Fibroblast of lung (primary cell): ENCODE results near the gene MEGF10. TPM values are rescaled to one million over a fixed set of nuclear protein-coding genes. Genes with fewer than 3 reads are reported as not detected.

Source experiments
- DNase-seq, 2 donors: peaks; one replicate each; pipeline versions ENCODE4 v3.0.0 to v3.0.0-alpha.2; 2010; ENCODE audit warnings: low read depth in 2 of 2
- H2AFZ ChIP-seq: 2 replicates; pipeline ENCODE4 v1.5.1; 2012; ENCODE audit warnings: low read length, control low read depth, inconsistent platforms
- H3K27ac ChIP-seq: 2 replicates; pipeline ENCODE4 v1.5.1; 2011; ENCODE audit warnings: low read length, control low read depth; ENCODE audit not compliant: insufficient read depth
- H3K27me3 ChIP-seq: 2 replicates; pipeline ENCODE4 v1.5.1; 2011; ENCODE audit warnings: mild to moderate bottlenecking, low read length; ENCODE audit not compliant: control insufficient read depth, insufficient read depth
- H3K36me3 ChIP-seq: 2 replicates; pipeline ENCODE4 v1.5.1; 2011; ENCODE audit warnings: low read length; ENCODE audit not compliant: control insufficient read depth, insufficient read depth
- H3K4me1 ChIP-seq: 2 replicates; pipeline ENCODE4 v1.5.1; 2011; ENCODE audit warnings: low read length; ENCODE audit not compliant: control insufficient read depth, insufficient read depth; ENCODE audit errors: extremely low read depth
- H3K4me2 ChIP-seq: 2 replicates; pipeline ENCODE4 v1.5.1; 2011; ENCODE audit warnings: low read length, control low read depth; ENCODE audit not compliant: insufficient read depth; ENCODE audit errors: extremely low read depth
- H3K4me3 ChIP-seq, 4 experiments: fragments of 200-600 bp in 1 of 4; sonication (generic) in 1 of 4; replicated peaks in 1 of 4; 2 replicates each; pipeline ENCODE4 v1.5.1; 2011 to 2016; ENCODE audit warnings: low read length in 4 of 4, low read depth in 3 of 4, mild to moderate bottlenecking in 3 of 4, control low read depth in 2 of 4, inconsistent platforms in 1 of 4, mixed read lengths in 1 of 4; ENCODE audit not compliant: insufficient read depth in 1 of 4; ENCODE audit errors: control extremely low read depth in 1 of 4
- H3K79me2 ChIP-seq: 2 replicates; pipeline ENCODE4 v1.5.1; 2012; ENCODE audit warnings: mild to moderate bottlenecking, low read length, inconsistent platforms; ENCODE audit not compliant: control insufficient read depth, insufficient read depth
- H3K9ac ChIP-seq: 2 replicates; pipeline ENCODE4 v1.5.1; 2011; ENCODE audit warnings: mild to moderate bottlenecking, low read length, control low read depth; ENCODE audit not compliant: insufficient read depth
- H3K9me3 ChIP-seq: 2 replicates; pipeline ENCODE4 v1.5.1; 2012; ENCODE audit warnings: low read depth, low read length; ENCODE audit not compliant: control insufficient read depth, insufficient read depth
- H4K20me1 ChIP-seq: 2 replicates; pipeline ENCODE4 v1.5.1; 2011; ENCODE audit warnings: low read length; ENCODE audit not compliant: control insufficient read depth, insufficient read depth; ENCODE audit errors: extremely low read depth
- CTCF ChIP-seq, 2 donors: IDR thresholded peaks in 1 of 2; conservative IDR thresholded peaks in 1 of 2; 1 replicate in 1 of 2; 2 replicates in 1 of 2; pipeline ENCODE4 v1.5.1; 2011 to 2012; ENCODE audit warnings: low read length in 2 of 2, control low read depth in 1 of 2, inconsistent platforms in 1 of 2, low read depth in 1 of 2, mild to moderate bottlenecking in 1 of 2
- EZH2 ChIP-seq: IDR thresholded peaks from 2 replicates; pipeline ENCODE4 v1.5.1; 2012; ENCODE audit warnings: low read length, control low read depth, mild to moderate bottlenecking; ENCODE audit errors: missing control alignments
- polyA plus RNA-seq, 2 donors: library from polyadenylated mRNA; depleted of rRNA in 1 of 2; stranded (reverse) in 1 of 2; unstranded in 1 of 2; fragments of >200 nt; gene quantifications; 2 replicates each; pipeline ENCODE4 v1.2.1, GENCODE V29; 2011 to 2012; ENCODE audit warnings: missing spikeins in 1 of 2
- total RNA-seq: library from RNA; depleted of rRNA; stranded (reverse); fragments of >200 nt; gene quantifications from 2 replicates; pipeline ENCODE4 v1.2.1, GENCODE V29; 2014

MEGF10 gene
- total and polyA plus RNA-seq, 2 donors (not counting 1 experiment from before 2014, with no cell fraction given): under 0.01 to 0.02 TPM

GRCh38 chr5:127303404-127303803 lies 12.8 kb downstream of the MEGF10 start:
- H3K27ac ChIP-seq: no peak overlapping the region
- H3K9ac ChIP-seq: no peak overlapping the region
- H3K79me2 ChIP-seq: no peaks in the 10 kb centered on the region
- no peaks in the 10 kb centered on the region for H3K9me3 ChIP-seq
- H3K36me3 ChIP-seq: no peaks in the 10 kb centered on the region
- TF ChIP-seq EZH2: no peak
- no peak for TF ChIP-seq CTCF (conservative IDR thresholded peaks at IDR 0.05 in 1 of 2, IDR thresholded peaks at IDR 0.05 in 1 of 2; ENCODE audit: low read depth in 1 of 2, low read length in 2 of 2)
- no peak overlapping the region for H2AFZ ChIP-seq
- no peak overlapping the region for H3K4me2 ChIP-seq
- no peak overlapping the region for H3K4me3 ChIP-seq
- H3K4me1 ChIP-seq: no peaks in the 10 kb centered on the region
- no peaks in the 10 kb centered on the region for H3K27me3 ChIP-seq
- H4K20me1 ChIP-seq: no peaks in the 10 kb centered on the region
- DNase-seq: no peak

DNA sequence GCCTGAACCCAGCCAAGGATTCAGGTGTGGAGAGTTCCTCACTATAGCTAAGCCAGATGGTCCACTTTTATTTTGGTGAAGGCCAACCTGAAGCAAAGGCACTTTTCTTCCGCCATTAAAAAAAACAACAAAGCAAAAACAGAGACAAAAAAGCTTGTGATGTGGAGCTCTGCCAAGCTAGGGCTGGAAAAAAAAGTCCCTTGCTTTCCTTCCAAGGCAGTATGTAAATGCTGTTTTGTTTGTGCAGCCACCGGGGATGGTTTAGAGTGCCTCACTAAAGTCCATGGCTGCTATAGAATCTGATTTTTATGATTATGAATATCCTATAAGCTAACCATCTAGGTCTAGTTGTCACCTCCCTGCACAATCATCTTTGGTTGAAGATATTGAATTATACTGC lies 14.9 kb downstream of the MEGF10 start:
- Histone ChIP-seq H3K9ac (no peak overlapping the region), H3K27me3 (peaks cover 1% of the 10 kb centered on the region)

GRCh38 chr5:127306036-127306435 lies 15.4 kb downstream of the MEGF10 start:
- no peak for TF ChIP-seq CTCF (conservative IDR thresholded peaks at IDR 0.05 in 1 of 2, IDR thresholded peaks at IDR 0.05 in 1 of 2; ENCODE audit: low read depth in 1 of 2, low read length in 2 of 2)
- no peak for TF ChIP-seq EZH2
- Histone ChIP-seq H4K20me1 (no peaks in the 10 kb centered on the region), H3K4me1 (no peaks in the 10 kb centered on the region), H3K27me3 (peaks cover 4% of the 10 kb centered on the region), H3K79me2 (no peaks in the 10 kb centered on the region), H3K27ac (no peak overlapping the region), H3K4me3 (no peak overlapping the region), H2AFZ (no peak overlapping the region), H3K4me2 (no peak overlapping the region), H3K36me3 (no peaks in the 10 kb centered on the region), H3K9me3 (no peaks in the 10 kb centered on the region), H3K9ac (no peak overlapping the region)
- no peak for DNase-seq

More for the DNA sequence above, 14.9 kb downstream of the MEGF10 start:
- Histone ChIP-seq H3K9me3 (no peaks in the 10 kb centered on the region), H3K79me2 (no peaks in the 10 kb centered on the region), H3K36me3 (no peaks in the 10 kb centered on the region), H4K20me1 (no peaks in the 10 kb centered on the region), H3K27ac (no peak overlapping the region), H3K4me3 (no peak overlapping the region), H3K4me2 (no peak overlapping the region), H2AFZ (no peak overlapping the region), H3K4me1 (no peaks in the 10 kb centered on the region)
- no peak for TF ChIP-seq EZH2
- TF ChIP-seq CTCF (conservative IDR thresholded peaks at IDR 0.05 in 1 of 2, IDR thresholded peaks at IDR 0.05 in 1 of 2; ENCODE audit: low read depth in 1 of 2, low read length in 2 of 2): no peak
- no peak for DNase-seq
